H1 (cell line): ENCODE results near the gene MRPS14. TPM values are rescaled to one million over a fixed set of nuclear protein-coding genes. Genes with fewer than 3 reads are reported as not detected.

Experiments used
- BCL11A ChIP-seq, 2 experiments: IDR thresholded peaks; one replicate each; pipeline ENCODE4 v1.6.1; 2011; ENCODE audit warnings: low read depth in 2 of 2, low read length in 2 of 2, mild to moderate bottlenecking in 2 of 2
- CTCF ChIP-seq, 3 experiments: IDR thresholded peaks; 1 replicate in 2 of 3; 2 replicates in 1 of 3; pipeline versions ENCODE4 v1.5.1 to v1.6.1; 2011; ENCODE audit warnings: low read length in 3 of 3, mild to moderate bottlenecking in 3 of 3, inconsistent platforms in 2 of 3, low read depth in 1 of 3, moderate library complexity in 1 of 3; ENCODE audit not compliant: insufficient read depth in 1 of 3; ENCODE audit errors: control extremely low read depth in 1 of 3
- EGR1 ChIP-seq: IDR thresholded peaks from 2 replicates; pipeline ENCODE4 v1.6.1; 2011; ENCODE audit warnings: low read depth, low read length, borderline replicate concordance
- EZH2 ChIP-seq: fragments of 200-600 bp; sonication (generic); IDR thresholded peaks from 2 replicates; pipeline ENCODE4 v1.7.1; 2012; ENCODE audit warnings: low read depth, mild to moderate bottlenecking, moderate library complexity, low read length, inconsistent platforms; ENCODE audit not compliant: severe bottlenecking
- RBBP5 ChIP-seq: IDR thresholded peaks from 2 replicates; pipeline ENCODE4 v1.7.1; 2012; ENCODE audit warnings: low read depth, mild to moderate bottlenecking, inconsistent platforms, low read length, moderate library complexity, borderline replicate concordance
- TCF12 ChIP-seq: IDR thresholded peaks from 2 replicates; pipeline ENCODE4 v1.6.1; 2011; ENCODE audit warnings: low read depth, mild to moderate bottlenecking, low read length
- USF2 ChIP-seq: IDR thresholded peaks from 2 replicates; pipeline ENCODE4 v1.6.1; 2011; ENCODE audit warnings: low read length, improper control_type of control experiment
- ZNF274 ChIP-seq: IDR thresholded peaks from 2 replicates; pipeline ENCODE4 v1.7.0; 2012; ENCODE audit warnings: low read length, borderline replicate concordance; ENCODE audit errors: extremely low read depth
- polyA plus RNA-seq, 7 experiments: library from polyadenylated mRNA; depleted of rRNA in 3 of 7; stranded (reverse) in 5 of 7; unstranded in 2 of 7; fragments of >200 nt in 5 of 7; fragments of 200-250 nt in 2 of 7; gene quantifications; 1 replicate in 5 of 7; 2 replicates in 1 of 7; 4 replicates in 1 of 7; pipeline versions ENCODE4 v1.2.1 to v1.2.3, GENCODE V29; 2011 to 2013; ENCODE audit warnings: missing spikeins in 2 of 7, mixed read lengths in 2 of 7
- total RNA-seq: library from RNA; stranded (reverse); fragmentation: NEBNext Ultra II Directional; extraction: Animal tissue kit (Norgen Biotek cat#: 25700); gene quantifications from 2 replicates; pipeline ENCODE4 v1.2.1, GENCODE V29; 2021

MRPS14 gene
- total and polyA plus RNA-seq, 2 of the 8 experiments (the other 6 are each of a cell fraction or from before 2014, with no cell fraction given) = 27.5 to 38.7 TPM

- TF ChIP-seq CTCF (IDR thresholded peaks at IDR 0.05; ENCODE audit: control extremely low read depth in 1 of 3, insufficient read depth in 1 of 3, low read depth in 1 of 3, low read length in 3 of 3) = no peak
- no peak for TF ChIP-seq BCL11A (IDR thresholded peaks at IDR 0.05; ENCODE audit: low read depth in 2 of 2, low read length in 2 of 2)
- TF ChIP-seq USF2 = no peak
- TF ChIP-seq ZNF274 = no peak
- no peak for TF ChIP-seq EGR1
- TF ChIP-seq TCF12 = no peak
- no peak for TF ChIP-seq EZH2
- TF ChIP-seq RBBP5 = no peak
Observed at GRCh38 chr1:175033953-175034352, 10.7 kb upstream of the MRPS14 start (continued).
